Neural cell (in vitro differentiated cells): ENCODE data around the gene RYR3. TPM values are rescaled to one million over a fixed set of nuclear protein-coding genes. Genes with fewer than 3 reads are reported as not detected.

Source experiments
- H2AFZ ChIP-seq: fragments of 200-600, 300-800 bp; sonication (generic), shearing (Covaris generic); 2 replicates; pipeline ENCODE4 v1.6.0; 2014; ENCODE audit warnings: low read depth, mild to moderate bottlenecking, antibody characterized with exemption, low read length, moderate library complexity
- H3F3A ChIP-seq: fragments of 200-600 bp; shearing (Covaris generic); 2 replicates; pipeline ENCODE4 v1.6.1; 2016; ENCODE audit warnings: mild to moderate bottlenecking, moderate library complexity, mixed read lengths, antibody characterized with exemption, low read length; ENCODE audit not compliant: insufficient read depth, poor library complexity, severe bottlenecking
- H3K27ac ChIP-seq: fragments of 200-600, 300-800 bp; sonication (generic), shearing (Covaris generic); 2 replicates; pipeline ENCODE4 v1.5.1; 2014; ENCODE audit warnings: mild to moderate bottlenecking, low read length, moderate library complexity
- H3K27me3 ChIP-seq: fragments of 300-800, 200-600 bp; sonication (generic), shearing (Covaris generic); 2 replicates; pipeline ENCODE4 v1.6.0; 2014; ENCODE audit warnings: mild to moderate bottlenecking, low read depth, low read length, moderate library complexity; ENCODE audit not compliant: insufficient read depth
- H3K36me3 ChIP-seq: fragments of 300-800, 200-600 bp; sonication (generic), shearing (Covaris generic); 2 replicates; pipeline ENCODE4 v1.5.1; 2014; ENCODE audit warnings: mild to moderate bottlenecking, antibody characterized with exemption, low read length, moderate library complexity; ENCODE audit not compliant: insufficient read depth
- H3K4me2 ChIP-seq: fragments of 300-800, 200-600 bp; sonication (generic), shearing (Covaris generic); 2 replicates; pipeline ENCODE4 v1.6.0; 2014; ENCODE audit warnings: mild to moderate bottlenecking, low read length
- H3K4me3 ChIP-seq: fragments of 300-800, 200-600 bp; sonication (generic), shearing (Covaris generic); 2 replicates; pipeline ENCODE4 v1.5.1; 2014; ENCODE audit warnings: mild to moderate bottlenecking, low read length, moderate library complexity
- H3K79me2 ChIP-seq: fragments of 200-600 bp; shearing (Covaris generic); replicated peaks from 2 replicates; pipeline ENCODE4 v1.6.0; 2014; ENCODE audit warnings: mild to moderate bottlenecking, low read length, moderate library complexity; ENCODE audit not compliant: insufficient read depth
- H3K9ac ChIP-seq: fragments of 300-800, 200-600 bp; sonication (generic), shearing (Covaris generic); 2 replicates; pipeline ENCODE4 v1.6.1; 2016; ENCODE audit warnings: mild to moderate bottlenecking, low read length, mixed read lengths
- H3K9me2 ChIP-seq: fragments of 200-600 bp; shearing (Covaris generic); 2 replicates; pipeline ENCODE4 v1.6.1; 2016; ENCODE audit warnings: mild to moderate bottlenecking, low read length, mixed read lengths; ENCODE audit not compliant: insufficient read depth
- H3K9me3 ChIP-seq: fragments of 200-600, 300-800 bp; sonication (generic), shearing (Covaris generic); 2 replicates; pipeline ENCODE4 v1.6.1; 2016; ENCODE audit warnings: mild to moderate bottlenecking, mixed run types, low read length, moderate library complexity, mixed read lengths
- H4K20me1 ChIP-seq: fragments of 200-600 bp; shearing (Covaris generic); 2 replicates; pipeline ENCODE4 v1.6.1; 2016; ENCODE audit warnings: mild to moderate bottlenecking, mixed run types; ENCODE audit not compliant: insufficient read depth
- EP300 ChIP-seq: fragments of 450-650 bp; conservative IDR thresholded peaks from 2 replicates; pipeline ENCODE4 v1.6.1; 2014; ENCODE audit warnings: antibody characterized with exemption, mild to moderate bottlenecking, moderate library complexity; ENCODE audit not compliant: poor library complexity, severe bottlenecking
- EZH2 ChIP-seq: fragments of 200-600, 300-800 bp; shearing (Covaris generic), sonication (generic); IDR thresholded peaks from 2 replicates; pipeline ENCODE4 v1.6.1; 2014; ENCODE audit warnings: antibody characterized with exemption, low read length, borderline replicate concordance, mild to moderate bottlenecking; ENCODE audit not compliant: insufficient read depth, poor library complexity, severe bottlenecking
- MXI1 ChIP-seq: fragments of 450-650 bp; conservative IDR thresholded peaks from 2 replicates; pipeline ENCODE4 v1.6.1; 2014; ENCODE audit warnings: antibody characterized with exemption, mild to moderate bottlenecking; ENCODE audit not compliant: poor library complexity, severe bottlenecking
- POLR2AphosphoS5 ChIP-seq: IDR thresholded peaks from 2 replicates; pipeline ENCODE4 v1.6.1; 2012
- RAD21 ChIP-seq: fragments of 450-650 bp; conservative IDR thresholded peaks from 2 replicates; pipeline ENCODE4 v1.6.1; 2014; ENCODE audit warnings: antibody characterized with exemption, mild to moderate bottlenecking, moderate library complexity
- SMC3 ChIP-seq: fragments of 450-650 bp; conservative IDR thresholded peaks from 2 replicates; pipeline ENCODE4 v1.6.1; 2014; ENCODE audit warnings: antibody characterized with exemption, mild to moderate bottlenecking, moderate library complexity; ENCODE audit not compliant: poor library complexity
- TAF1 ChIP-seq: IDR thresholded peaks from 2 replicates; pipeline ENCODE4 v1.6.1; 2012; ENCODE audit warnings: low read depth
- polyA plus RNA-seq: library from polyadenylated mRNA; depleted of rRNA; stranded (reverse); fragments of >200 nt; gene quantifications from 2 replicates; pipeline ENCODE4 v1.2.3, GENCODE V29; 2014
- TF ChIP-seq, protein P1 (sequence below): IDR thresholded peaks from 2 replicates; pipeline ENCODE4 v1.6.1; 2012; ENCODE audit warnings: borderline replicate concordance
- TF ChIP-seq, protein P2 (sequence below): fragments of 450-650 bp; IDR thresholded peaks from 2 replicates; pipeline ENCODE4 v1.5.1; 2014; ENCODE audit warnings: antibody characterized with exemption, mild to moderate bottlenecking, moderate library complexity; ENCODE audit not compliant: poor library complexity, severe bottlenecking

RYR3 gene
- polyA plus RNA-seq, 1 donor from 2014 or later, result 12.6 TPM

DNA sequence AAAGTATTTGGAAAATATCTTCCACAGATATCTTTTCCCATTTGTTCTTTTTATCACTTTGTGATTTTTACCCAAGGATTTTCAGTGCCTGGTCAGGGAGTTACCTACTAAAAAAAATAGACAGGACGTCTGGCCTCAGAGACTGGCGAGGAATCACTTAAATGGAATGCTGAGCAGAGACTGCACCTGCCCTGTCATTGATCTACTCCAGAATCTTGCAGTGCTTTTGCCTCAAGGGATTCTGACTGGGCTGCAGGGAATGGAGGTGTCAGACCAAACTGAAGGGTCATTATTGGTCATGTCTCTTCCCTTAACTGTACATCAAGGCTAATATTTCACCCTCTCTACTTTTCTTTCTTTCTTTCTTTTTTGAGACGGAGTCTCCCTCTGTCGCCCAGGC, 12.1 kb upstream of the RYR3 start:
- H3F3A ChIP-seq, result no peaks in the 10 kb centered on the region
- TF ChIP-seq EP300 (no peak), POLR2AphosphoS5 (no peak), MXI1 (no peak), EZH2 (no peak), RAD21 (no peak), TAF1 (no peak), SMC3 (no peak)
- TF ChIP-seq, protein P1, sequence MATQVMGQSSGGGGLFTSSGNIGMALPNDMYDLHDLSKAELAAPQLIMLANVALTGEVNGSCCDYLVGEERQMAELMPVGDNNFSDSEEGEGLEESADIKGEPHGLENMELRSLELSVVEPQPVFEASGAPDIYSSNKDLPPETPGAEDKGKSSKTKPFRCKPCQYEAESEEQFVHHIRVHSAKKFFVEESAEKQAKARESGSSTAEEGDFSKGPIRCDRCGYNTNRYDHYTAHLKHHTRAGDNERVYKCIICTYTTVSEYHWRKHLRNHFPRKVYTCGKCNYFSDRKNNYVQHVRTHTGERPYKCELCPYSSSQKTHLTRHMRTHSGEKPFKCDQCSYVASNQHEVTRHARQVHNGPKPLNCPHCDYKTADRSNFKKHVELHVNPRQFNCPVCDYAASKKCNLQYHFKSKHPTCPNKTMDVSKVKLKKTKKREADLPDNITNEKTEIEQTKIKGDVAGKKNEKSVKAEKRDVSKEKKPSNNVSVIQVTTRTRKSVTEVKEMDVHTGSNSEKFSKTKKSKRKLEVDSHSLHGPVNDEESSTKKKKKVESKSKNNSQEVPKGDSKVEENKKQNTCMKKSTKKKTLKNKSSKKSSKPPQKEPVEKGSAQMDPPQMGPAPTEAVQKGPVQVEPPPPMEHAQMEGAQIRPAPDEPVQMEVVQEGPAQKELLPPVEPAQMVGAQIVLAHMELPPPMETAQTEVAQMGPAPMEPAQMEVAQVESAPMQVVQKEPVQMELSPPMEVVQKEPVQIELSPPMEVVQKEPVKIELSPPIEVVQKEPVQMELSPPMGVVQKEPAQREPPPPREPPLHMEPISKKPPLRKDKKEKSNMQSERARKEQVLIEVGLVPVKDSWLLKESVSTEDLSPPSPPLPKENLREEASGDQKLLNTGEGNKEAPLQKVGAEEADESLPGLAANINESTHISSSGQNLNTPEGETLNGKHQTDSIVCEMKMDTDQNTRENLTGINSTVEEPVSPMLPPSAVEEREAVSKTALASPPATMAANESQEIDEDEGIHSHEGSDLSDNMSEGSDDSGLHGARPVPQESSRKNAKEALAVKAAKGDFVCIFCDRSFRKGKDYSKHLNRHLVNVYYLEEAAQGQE, result no peak
- TF ChIP-seq, protein P2, sequence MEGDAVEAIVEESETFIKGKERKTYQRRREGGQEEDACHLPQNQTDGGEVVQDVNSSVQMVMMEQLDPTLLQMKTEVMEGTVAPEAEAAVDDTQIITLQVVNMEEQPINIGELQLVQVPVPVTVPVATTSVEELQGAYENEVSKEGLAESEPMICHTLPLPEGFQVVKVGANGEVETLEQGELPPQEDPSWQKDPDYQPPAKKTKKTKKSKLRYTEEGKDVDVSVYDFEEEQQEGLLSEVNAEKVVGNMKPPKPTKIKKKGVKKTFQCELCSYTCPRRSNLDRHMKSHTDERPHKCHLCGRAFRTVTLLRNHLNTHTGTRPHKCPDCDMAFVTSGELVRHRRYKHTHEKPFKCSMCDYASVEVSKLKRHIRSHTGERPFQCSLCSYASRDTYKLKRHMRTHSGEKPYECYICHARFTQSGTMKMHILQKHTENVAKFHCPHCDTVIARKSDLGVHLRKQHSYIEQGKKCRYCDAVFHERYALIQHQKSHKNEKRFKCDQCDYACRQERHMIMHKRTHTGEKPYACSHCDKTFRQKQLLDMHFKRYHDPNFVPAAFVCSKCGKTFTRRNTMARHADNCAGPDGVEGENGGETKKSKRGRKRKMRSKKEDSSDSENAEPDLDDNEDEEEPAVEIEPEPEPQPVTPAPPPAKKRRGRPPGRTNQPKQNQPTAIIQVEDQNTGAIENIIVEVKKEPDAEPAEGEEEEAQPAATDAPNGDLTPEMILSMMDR, result no peak
- H3K27ac ChIP-seq, result no peak overlapping the region
- H3K9ac ChIP-seq, result no peak overlapping the region
- H3K79me2 ChIP-seq, result no peaks in the 10 kb centered on the region
- no peaks in the 10 kb centered on the region for H3K9me3 ChIP-seq
- H3K9me2 ChIP-seq, result no peaks in the 10 kb centered on the region
- no peaks in the 10 kb centered on the region for H4K20me1 ChIP-seq
- no peaks in the 10 kb centered on the region for H3K36me3 ChIP-seq
- H3K4me3 ChIP-seq, result no peak overlapping the region
- H2AFZ ChIP-seq, result no peak overlapping the region
- H3K27me3 ChIP-seq, result no peaks in the 10 kb centered on the region
- no peak overlapping the region for H3K4me2 ChIP-seq

DNA sequence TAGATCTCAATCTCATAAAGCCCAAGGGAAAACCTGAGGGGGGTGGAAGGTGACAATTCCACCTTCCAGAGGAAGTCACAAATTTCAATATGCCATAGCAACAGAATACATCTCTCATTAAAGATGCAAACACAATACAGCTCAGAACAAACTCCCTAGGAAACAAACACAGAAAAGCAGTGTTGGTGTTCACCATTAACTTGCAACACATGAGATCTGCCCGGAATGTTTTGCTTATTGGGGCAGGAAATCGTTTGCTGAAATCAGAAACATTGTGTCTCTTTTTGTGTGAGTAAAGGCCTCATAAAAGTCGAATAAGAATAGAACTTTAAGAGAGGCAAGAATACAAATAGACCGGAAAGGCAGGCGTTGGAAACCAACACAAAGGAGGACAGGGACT, 5.8 kb upstream of the RYR3 start:
- Histone ChIP-seq H3K9me3 (no peaks in the 10 kb centered on the region), H3K9me2 (no peaks in the 10 kb centered on the region), H3F3A (no peaks in the 10 kb centered on the region), H3K27ac (no peak overlapping the region), H3K4me2 (no peak overlapping the region), H3K4me3 (no peak overlapping the region), H3K36me3 (no peaks in the 10 kb centered on the region), H3K9ac (no peak overlapping the region), H3K79me2 (no peaks in the 10 kb centered on the region), H2AFZ (no peak overlapping the region), H4K20me1 (no peaks in the 10 kb centered on the region), H3K27me3 (no peaks in the 10 kb centered on the region)
- TF ChIP-seq SMC3 (no peak), POLR2AphosphoS5 (no peak), EP300 (no peak), MXI1 (no peak), RAD21 (no peak), TAF1 (no peak), EZH2 (no peak)
- TF ChIP-seq, protein P2, result no peak
- TF ChIP-seq, protein P1, result no peak
